MM.1S (cell line): ENCODE results near the gene MYBPC2.
"Not testable (repeated sequence)": the region's sequence is repeated elsewhere in the genome, so short reads cannot be mapped to it uniquely, and the experiment has no call there.

Experiments used
- DNase-seq: peaks from one replicate; pipeline ENCODE4 v3.0.0-alpha.2; 2015
- H2AFZ ChIP-seq: fragments of 300-600 bp; sonication (generic); 2 replicates; pipeline ENCODE4 v1.6.0; 2016; ENCODE audit warnings: antibody characterized with exemption, low read length
- H3F3A ChIP-seq: fragments of 300-600 bp; sonication (generic); 2 replicates; pipeline ENCODE4 v1.6.1; 2016; ENCODE audit warnings: mild to moderate bottlenecking, antibody characterized with exemption, low read length, moderate library complexity, mixed read lengths; ENCODE audit not compliant: insufficient read depth
- H3K27ac ChIP-seq: fragments of 300-600 bp; sonication (generic); 2 replicates; pipeline ENCODE4 v1.5.1; 2016; ENCODE audit warnings: mild to moderate bottlenecking, low read length
- H3K27me3 ChIP-seq: fragments of 300-600 bp; sonication (generic); replicated peaks from 2 replicates; pipeline ENCODE4 v1.6.0; 2016; ENCODE audit warnings: low read length; ENCODE audit not compliant: insufficient read depth
- H3K36me3 ChIP-seq: fragments of 300-600 bp; sonication (generic); replicated peaks from 2 replicates; pipeline ENCODE4 v1.6.1; 2016; ENCODE audit warnings: mild to moderate bottlenecking, low read length, mixed read lengths; ENCODE audit not compliant: insufficient read depth
- H3K4me1 ChIP-seq: fragments of 300-600 bp; sonication (generic); 2 replicates; pipeline ENCODE4 v1.6.1; 2016; ENCODE audit warnings: low read length, mixed read lengths
- H3K4me2 ChIP-seq: fragments of 300-600 bp; sonication (generic); 2 replicates; pipeline ENCODE4 v1.6.0; 2016; ENCODE audit warnings: low read depth, low read length
- H3K4me3 ChIP-seq: fragments of 300-600 bp; sonication (generic); 2 replicates; pipeline ENCODE4 v1.5.1; 2016; ENCODE audit warnings: low read length, mixed read lengths
- H3K79me2 ChIP-seq: fragments of 300-600 bp; sonication (generic); 2 replicates; pipeline ENCODE4 v1.6.1; 2016; ENCODE audit warnings: mixed run types, low read length, mixed read lengths
- H3K9ac ChIP-seq: fragments of 300-600 bp; sonication (generic); 2 replicates; pipeline ENCODE4 v1.6.1; 2016; ENCODE audit warnings: low read length, mixed read lengths
- H3K9me2 ChIP-seq: fragments of 300-600 bp; sonication (generic); replicated peaks from 2 replicates; pipeline ENCODE4 v1.6.1; 2016; ENCODE audit warnings: mild to moderate bottlenecking, low read length, mixed read lengths; ENCODE audit not compliant: insufficient read depth
- H3K9me3 ChIP-seq: fragments of 300-600 bp; sonication (generic); replicated peaks from 2 replicates; pipeline ENCODE4 v1.6.1; 2016; ENCODE audit warnings: mild to moderate bottlenecking, low read length, mixed read lengths; ENCODE audit not compliant: insufficient read depth
- H4K20me1 ChIP-seq: fragments of 300-600 bp; sonication (generic); 2 replicates; pipeline ENCODE4 v1.6.1; 2016; ENCODE audit warnings: mild to moderate bottlenecking, low read length, moderate library complexity, mixed read lengths; ENCODE audit not compliant: insufficient read depth
- EZH2 ChIP-seq: fragments of 300-600 bp; sonication (generic); optimal IDR thresholded peaks from 2 replicates; pipeline ENCODE3; 2017; ENCODE audit warnings: low read depth, mild to moderate bottlenecking, antibody characterized with exemption, low read length, mixed read lengths
- EZH2phosphoT487 ChIP-seq: fragments of 300-600 bp; sonication (generic); IDR thresholded peaks from 2 replicates; pipeline ENCODE4 v1.6.1; 2018; ENCODE audit warnings: antibody characterized with exemption, low read length
- TF ChIP-seq, protein P1 (sequence below): fragments of 300-600 bp; sonication (generic); IDR thresholded peaks from 2 replicates; pipeline ENCODE4 v1.5.1; 2016; ENCODE audit warnings: antibody characterized with exemption, low read length, mixed read lengths

MYBPC2 gene

DNA sequence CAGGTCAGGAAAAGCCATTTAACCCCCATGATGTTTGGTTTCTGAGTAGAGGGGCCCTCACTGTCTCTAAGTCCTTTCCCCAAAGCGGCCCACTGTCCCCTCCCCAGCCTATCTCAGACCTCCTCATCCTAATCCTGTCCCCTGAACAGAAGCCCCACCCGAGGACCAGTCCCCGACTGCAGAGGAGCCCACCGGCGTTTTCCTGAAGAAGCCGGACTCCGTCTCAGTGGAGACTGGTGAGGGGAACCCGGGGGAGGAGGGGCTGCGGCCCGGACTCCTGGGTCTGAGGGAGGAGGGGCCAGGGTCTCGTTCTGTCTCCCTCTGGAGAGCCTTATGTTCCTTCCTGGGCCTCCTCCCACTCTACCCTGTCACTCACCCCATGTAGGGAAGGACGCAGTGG lies 2.9 kb downstream of the MYBPC2 start:
- Histone ChIP-seq H3K9me2 (no peaks in the 10 kb centered on the region), H3K4me1 (peaks cover 16% of the 10 kb centered on the region), H3K4me2 (no peak overlapping the region), H3F3A (no peaks in the 10 kb centered on the region), H3K27ac (no peak overlapping the region), H4K20me1 (no peaks in the 10 kb centered on the region), H3K4me3 (no peak overlapping the region), H3K79me2 (no peaks in the 10 kb centered on the region), H3K36me3 (no peaks in the 10 kb centered on the region), H3K9ac (no peak overlapping the region), H3K27me3 (peaks cover 62% of the 10 kb centered on the region), H2AFZ (no peak overlapping the region), H3K9me3 (no peaks in the 10 kb centered on the region)
- DNase-seq, result no peak
- TF ChIP-seq EZH2 (no peak), EZH2phosphoT487 (no peak)
- TF ChIP-seq, protein P1, sequence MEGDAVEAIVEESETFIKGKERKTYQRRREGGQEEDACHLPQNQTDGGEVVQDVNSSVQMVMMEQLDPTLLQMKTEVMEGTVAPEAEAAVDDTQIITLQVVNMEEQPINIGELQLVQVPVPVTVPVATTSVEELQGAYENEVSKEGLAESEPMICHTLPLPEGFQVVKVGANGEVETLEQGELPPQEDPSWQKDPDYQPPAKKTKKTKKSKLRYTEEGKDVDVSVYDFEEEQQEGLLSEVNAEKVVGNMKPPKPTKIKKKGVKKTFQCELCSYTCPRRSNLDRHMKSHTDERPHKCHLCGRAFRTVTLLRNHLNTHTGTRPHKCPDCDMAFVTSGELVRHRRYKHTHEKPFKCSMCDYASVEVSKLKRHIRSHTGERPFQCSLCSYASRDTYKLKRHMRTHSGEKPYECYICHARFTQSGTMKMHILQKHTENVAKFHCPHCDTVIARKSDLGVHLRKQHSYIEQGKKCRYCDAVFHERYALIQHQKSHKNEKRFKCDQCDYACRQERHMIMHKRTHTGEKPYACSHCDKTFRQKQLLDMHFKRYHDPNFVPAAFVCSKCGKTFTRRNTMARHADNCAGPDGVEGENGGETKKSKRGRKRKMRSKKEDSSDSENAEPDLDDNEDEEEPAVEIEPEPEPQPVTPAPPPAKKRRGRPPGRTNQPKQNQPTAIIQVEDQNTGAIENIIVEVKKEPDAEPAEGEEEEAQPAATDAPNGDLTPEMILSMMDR, result no peak

DNA sequence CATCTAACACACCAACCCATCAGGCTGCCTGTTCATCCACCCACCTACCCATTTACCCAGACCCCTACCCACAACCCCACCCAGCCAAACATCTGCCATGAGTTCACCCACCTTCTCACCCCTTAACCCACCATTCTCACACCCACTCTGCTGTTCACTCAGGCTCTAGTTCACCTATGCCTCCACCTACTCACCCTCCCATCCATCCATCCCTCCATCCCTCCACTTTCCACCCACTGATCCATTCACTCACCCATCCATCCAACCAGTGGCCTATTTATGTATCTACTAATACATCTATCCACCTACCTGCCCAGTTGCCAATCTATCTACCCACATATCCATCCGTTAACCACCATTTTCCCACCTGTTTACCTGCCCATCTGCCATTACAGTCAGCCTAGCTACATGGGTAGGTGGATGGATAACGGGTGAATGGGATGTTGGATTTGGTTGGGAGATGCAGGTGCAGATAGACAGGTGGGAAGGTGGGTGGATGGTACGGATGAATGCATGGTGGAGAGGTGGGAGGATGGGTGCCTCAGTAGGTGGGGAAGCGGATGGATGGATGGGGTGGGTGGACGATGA lies 5.3 kb downstream of the MYBPC2 start:
- Histone ChIP-seq H4K20me1 (no peaks in the 10 kb centered on the region), H3K4me1 (peaks cover 12% of the 10 kb centered on the region)
- TF ChIP-seq, protein P1, result no peak
- no peak for TF ChIP-seq EZH2

DNA sequence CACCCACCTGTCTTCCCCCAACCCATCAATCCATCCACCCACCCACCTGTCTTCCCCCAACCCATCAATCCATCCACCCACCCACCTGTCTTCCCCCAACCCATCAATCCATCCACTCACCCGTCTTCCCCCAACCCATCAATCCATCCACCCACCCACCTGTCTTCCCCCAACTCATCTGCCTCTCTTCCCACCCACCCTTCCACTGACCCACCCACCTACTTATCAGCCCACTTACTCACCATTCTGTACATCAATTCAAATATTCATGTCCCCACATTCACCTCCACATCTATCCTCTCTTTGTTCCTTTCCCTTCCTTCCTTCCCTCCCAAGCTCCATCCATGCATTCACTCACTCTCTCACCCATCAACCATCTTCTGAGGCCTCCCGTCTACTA lies 6.4 kb downstream of the MYBPC2 start:
- Histone ChIP-seq H3K4me1 (peaks cover 10% of the 10 kb centered on the region), H3K27me3 (peaks cover 76% of the 10 kb centered on the region)
- not testable (repeated sequence) for H3K9me3 ChIP-seq, H3F3A ChIP-seq, H3K9me2 ChIP-seq, DNase-seq, H3K27ac ChIP-seq, H3K4me3 ChIP-seq, H2AFZ ChIP-seq, H4K20me1 ChIP-seq, H3K79me2 ChIP-seq, H3K4me2 ChIP-seq, H3K9ac ChIP-seq, H3K36me3 ChIP-seq

More for the DNA sequence above, 5.3 kb downstream of the MYBPC2 start:
- H3K4me2 ChIP-seq, result no peak overlapping the region
- H3K4me3 ChIP-seq, result no peak overlapping the region
- DNase-seq, result no peak
- no peak overlapping the region for H3K27ac ChIP-seq
- no peak overlapping the region for H2AFZ ChIP-seq
- peaks cover 65% of the 10 kb centered on the region for H3K27me3 ChIP-seq
- H3K36me3 ChIP-seq, result no peaks in the 10 kb centered on the region
- no peak overlapping the region for H3K9ac ChIP-seq
- no peaks in the 10 kb centered on the region for H3K79me2 ChIP-seq
- no peaks in the 10 kb centered on the region for H3F3A ChIP-seq
- H3K9me3 ChIP-seq, result no peaks in the 10 kb centered on the region
- H3K9me2 ChIP-seq, result no peaks in the 10 kb centered on the region

DNA sequence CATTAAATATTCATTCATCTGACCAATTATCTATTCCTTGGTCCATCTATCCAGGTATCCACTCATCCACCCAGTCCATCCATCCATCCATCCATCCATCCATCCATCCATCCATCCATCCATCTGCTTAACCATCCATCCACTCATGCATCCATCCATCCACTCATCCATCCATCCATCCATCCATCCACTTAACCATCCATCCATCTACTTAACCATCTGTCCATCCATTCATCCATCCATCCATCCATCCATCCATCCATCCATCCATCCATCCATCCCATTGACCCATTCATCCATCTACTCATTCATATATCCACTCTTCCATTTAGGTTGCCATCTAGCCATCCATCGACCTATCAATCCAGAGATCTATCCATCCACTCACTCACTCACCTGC lies 11.4 kb downstream of the MYBPC2 start:
- no peaks in the 10 kb centered on the region for H4K20me1 ChIP-seq

More for the DNA sequence above, 11.4 kb downstream of the MYBPC2 start:
- DNase-seq, result no peak
- Histone ChIP-seq H3K4me1 (no peaks in the 10 kb centered on the region), H3K4me3 (no peak overlapping the region), H3F3A (no peaks in the 10 kb centered on the region), H3K9ac (no peak overlapping the region), H3K36me3 (no peaks in the 10 kb centered on the region), H3K27ac (no peak overlapping the region), H3K9me3 (no peaks in the 10 kb centered on the region), H3K9me2 (no peaks in the 10 kb centered on the region), H2AFZ (no peak overlapping the region), H3K4me2 (no peak overlapping the region), H3K27me3 (peaks cover 79% of the 10 kb centered on the region), H3K79me2 (no peaks in the 10 kb centered on the region)
- TF ChIP-seq, protein P1, result no peak
- TF ChIP-seq EZH2, result no peak
- no peak for TF ChIP-seq EZH2phosphoT487
